ENCODE data around the gene PRTN3. TPM values are rescaled to one million over a fixed set of nuclear protein-coding genes. Genes with fewer than 3 reads are reported as not detected.

Gene PRTN3
- total RNA-seq, 1 donor = not detected

- no peak for DNase-seq (ENCODE audit: low read depth)
- H3K4me3 ChIP-seq (ENCODE audit: low read depth, low read length) = no peak overlapping the region
- no peak for TF ChIP-seq CTCF (IDR thresholded peaks at IDR 0.05; ENCODE audit: insufficient read depth, low read length)
Measured at GRCh38 chr19:804419-805165, 36.2 kb upstream of the PRTN3 start.

GRCh38 chr19:805166-805551, 35.6 kb upstream of the PRTN3 start:
- DNase-seq (ENCODE audit: low read depth) = no peak
- TF ChIP-seq CTCF (IDR thresholded peaks at IDR 0.05; ENCODE audit: insufficient read depth, low read length) = no peak
- no peak overlapping the region for H3K4me3 ChIP-seq (ENCODE audit: low read depth, low read length)

- no peak overlapping the region for H3K4me3 ChIP-seq (ENCODE audit: low read depth, low read length)
- no peak for DNase-seq (ENCODE audit: low read depth)
- TF ChIP-seq CTCF (IDR thresholded peaks at IDR 0.05; ENCODE audit: insufficient read depth, low read length) = no peak
Measured at GRCh38 chr19:805600-806550, 34.9 kb upstream of the PRTN3 start.

GRCh38 chr19:806815-807421, 33.9 kb upstream of the PRTN3 start:
- H3K4me3 ChIP-seq (ENCODE audit: low read depth, low read length) = no peak overlapping the region
- DNase-seq (ENCODE audit: low read depth) = no peak
- TF ChIP-seq CTCF (IDR thresholded peaks at IDR 0.05; ENCODE audit: insufficient read depth, low read length) = no peak

GRCh38 chr19:807627-808422, 33.0 kb upstream of the PRTN3 start:
- no peak for TF ChIP-seq CTCF (IDR thresholded peaks at IDR 0.05; ENCODE audit: insufficient read depth, low read length)
- no peak overlapping the region for H3K4me3 ChIP-seq (ENCODE audit: low read depth, low read length)
- DNase-seq (ENCODE audit: low read depth) = no peak

- DNase-seq (ENCODE audit: low read depth) = no peak
- no peak for TF ChIP-seq CTCF (IDR thresholded peaks at IDR 0.05; ENCODE audit: insufficient read depth, low read length)
- no peak overlapping the region for H3K4me3 ChIP-seq (ENCODE audit: low read depth, low read length)
Measured at GRCh38 chr19:808423-808775, 32.4 kb upstream of the PRTN3 start.

All from fibroblast of the aortic adventitia (primary cell).